Measurements from ENCODE around the gene MYL12B. TPM values are rescaled to one million over a fixed set of nuclear protein-coding genes. Genes with fewer than 3 reads are reported as not detected.

MYL12B gene
- total RNA-seq, 1 experiment from 2014 or later = 420 TPM

- no peak for ATAC-seq
- Histone ChIP-seq H3K9me3 (ENCODE audit: control insufficient read depth, insufficient read depth, low read depth, low read length) (no peaks in the 10 kb centered on the region), H3K27me3 (ENCODE audit: control insufficient read depth, insufficient read depth, low read length) (no peaks in the 10 kb centered on the region), H3K36me3 (ENCODE audit: control insufficient read depth, insufficient read depth, low read length) (no peaks in the 10 kb centered on the region), H3K27ac (ENCODE audit: low read length) (peak overlapping the region; percentile 70; the same call in 1 of the 2 replicates), H3K4me3 (ENCODE audit: low read depth in 2 of 2, low read length in 2 of 2) (no peak overlapping the region), H3K4me1 (ENCODE audit: control insufficient read depth, insufficient read depth, low read length) (peaks cover 38% of the 10 kb centered on the region)
- ChIA-PET CTCF (no interaction called here), POLR2A (no interaction called here)
- no TSS peak for BruUV-seq (replicated peaks)
- in situ Hi-C loops (cut with HindIII; ENCODE audit: low pct_unique_long_range_greater_than_20kb, low sequenced_read_pairs) (no loop called here), intact Hi-C loops (cut with micrococcal nuclease; ENCODE audit: unreplicated experiment) (no loop called here)
- TF ChIP-seq SIN3A (IDR thresholded peaks at IDR 0.05; ENCODE audit: borderline replicate concordance, insufficient read depth, low read depth, low read length) (no peak), POLR2AphosphoS5 (IDR thresholded peaks at IDR 0.05; ENCODE audit: low read depth, low read length) (no peak), REST (IDR thresholded peaks at IDR 0.05; ENCODE audit: insufficient read depth in 1 of 2, low read depth in 2 of 2, low read length in 1 of 2) (no peak), TCF7L2 (IDR thresholded peaks at IDR 0.05; ENCODE audit: low read depth, low read length) (no peak)
- TF ChIP-seq, protein P1, sequence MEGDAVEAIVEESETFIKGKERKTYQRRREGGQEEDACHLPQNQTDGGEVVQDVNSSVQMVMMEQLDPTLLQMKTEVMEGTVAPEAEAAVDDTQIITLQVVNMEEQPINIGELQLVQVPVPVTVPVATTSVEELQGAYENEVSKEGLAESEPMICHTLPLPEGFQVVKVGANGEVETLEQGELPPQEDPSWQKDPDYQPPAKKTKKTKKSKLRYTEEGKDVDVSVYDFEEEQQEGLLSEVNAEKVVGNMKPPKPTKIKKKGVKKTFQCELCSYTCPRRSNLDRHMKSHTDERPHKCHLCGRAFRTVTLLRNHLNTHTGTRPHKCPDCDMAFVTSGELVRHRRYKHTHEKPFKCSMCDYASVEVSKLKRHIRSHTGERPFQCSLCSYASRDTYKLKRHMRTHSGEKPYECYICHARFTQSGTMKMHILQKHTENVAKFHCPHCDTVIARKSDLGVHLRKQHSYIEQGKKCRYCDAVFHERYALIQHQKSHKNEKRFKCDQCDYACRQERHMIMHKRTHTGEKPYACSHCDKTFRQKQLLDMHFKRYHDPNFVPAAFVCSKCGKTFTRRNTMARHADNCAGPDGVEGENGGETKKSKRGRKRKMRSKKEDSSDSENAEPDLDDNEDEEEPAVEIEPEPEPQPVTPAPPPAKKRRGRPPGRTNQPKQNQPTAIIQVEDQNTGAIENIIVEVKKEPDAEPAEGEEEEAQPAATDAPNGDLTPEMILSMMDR (IDR thresholded peaks at IDR 0.05) = no peak
- no peak for DNase-seq (ENCODE audit: low read depth, low spot score)
Measured at GRCh38 chr18:3323900-3324299, 62.0 kb downstream of the MYL12B start.

Other genes starting within 250 kb of the MYL12B start
- 38.3 TPM for gene LPIN2, start 249.0 kb upstream of the MYL12B start, total RNA-seq (2021; ENCODE audit: unreplicated experiment)
- 0.92 TPM for gene MYOM1, start 42.2 kb upstream of the MYL12B start, total RNA-seq (2021; ENCODE audit: unreplicated experiment)
- gene MYL12A, start 14.3 kb upstream of the MYL12B start, total RNA-seq (2021; ENCODE audit: unreplicated experiment) = 489 TPM
- 171 TPM for gene TGIF1, start 188.0 kb downstream of the MYL12B start, total RNA-seq (2021; ENCODE audit: unreplicated experiment)

All from Panc1 (cell line).